Head of caudate nucleus (tissue), 42 donors: ENCODE data around the gene PRRX1.

ENCODE experiments used
- DNase-seq, 42 donors: peaks; one replicate each; pipeline versions ENCODE4 v3.0.0 to v3.0.0-alpha.2; 2020 to 2021; ENCODE audit warnings: mixed read lengths in 7 of 42
- intact Hi-C: fragments of 100-400 bp; cut with DNase I; formaldehyde crosslinking; loops from one replicate; pipeline ENCODE4 v1.15.0; 2022

The PRRX1 gene

GRCh38 chr1:170705981-170706380 lies 42.0 kb downstream of the PRRX1 start:
- intact Hi-C loops: no loop called here
- no peak for DNase-seq

- intact Hi-C loops: no loop called here
- no peak for DNase-seq
These were observed 43.2 kb downstream of the PRRX1 start for GRCh38 chr1:170707117-170707516.

GRCh38 chr1:170707959-170708655 lies 44.2 kb downstream of the PRRX1 start:
- intact Hi-C loops: no loop called here

GRCh38 chr1:170711682-170712081 lies 47.8 kb downstream of the PRRX1 start:
- intact Hi-C loops: no loop called here
- no peak for DNase-seq

More at GRCh38 chr1:170707959-170708655, 44.2 kb downstream of the PRRX1 start:
- DNase-seq: peak in 2 of 42 donors; percentile 9 to 48

GRCh38 chr1:170714163-170714562 lies 50.2 kb downstream of the PRRX1 start:
- DNase-seq: no peak
- intact Hi-C loops: no loop called here

- intact Hi-C loops: no loop called here
- no peak for DNase-seq
These were observed 51.0 kb downstream of the PRRX1 start for GRCh38 chr1:170714938-170715337.

GRCh38 chr1:170716835-170717429 lies 53.0 kb downstream of the PRRX1 start:
- intact Hi-C loops: no loop called here
- no peak for DNase-seq

- intact Hi-C loops: no loop called here
- no peak for DNase-seq
These were observed 56.7 kb downstream of the PRRX1 start for GRCh38 chr1:170720661-170721060.

- no peak for DNase-seq
- intact Hi-C loops: no loop called here
These were observed 57.7 kb downstream of the PRRX1 start for GRCh38 chr1:170721621-170722020.

- intact Hi-C loops: no loop called here
- DNase-seq: no peak
These were observed 59.6 kb downstream of the PRRX1 start for GRCh38 chr1:170723518-170723917.

- DNase-seq: no peak
- intact Hi-C loops: no loop called here
These were observed 61.4 kb downstream of the PRRX1 start for GRCh38 chr1:170725326-170725725.

GRCh38 chr1:170727963-170728362 lies 64.0 kb downstream of the PRRX1 start:
- intact Hi-C loops: no loop called here
- DNase-seq: no peak

GRCh38 chr1:170729225-170730002 lies 65.5 kb downstream of the PRRX1 start:
- DNase-seq: no peak
- intact Hi-C loops: no loop called here

- intact Hi-C loops: no loop called here
- no peak for DNase-seq
These were observed 66.1 kb downstream of the PRRX1 start for GRCh38 chr1:170730014-170730413.

- intact Hi-C loops: no loop called here
These were observed 66.5 kb downstream of the PRRX1 start for GRCh38 chr1:170730438-170730837.

GRCh38 chr1:170731566-170732251 lies 67.8 kb downstream of the PRRX1 start:
- DNase-seq: no peak
- intact Hi-C loops: no loop called here

More at GRCh38 chr1:170730438-170730837, 66.5 kb downstream of the PRRX1 start:
- DNase-seq: no peak

GRCh38 chr1:170732252-170732588 lies 68.3 kb downstream of the PRRX1 start:
- intact Hi-C loops: no loop called here
- no peak for DNase-seq

- intact Hi-C loops: no loop called here
- no peak for DNase-seq
These were observed 70.7 kb downstream of the PRRX1 start for GRCh38 chr1:170734412-170735175.
